ENCODE measurements around the gene CNTNAP1.

Gene CNTNAP1

DNA sequence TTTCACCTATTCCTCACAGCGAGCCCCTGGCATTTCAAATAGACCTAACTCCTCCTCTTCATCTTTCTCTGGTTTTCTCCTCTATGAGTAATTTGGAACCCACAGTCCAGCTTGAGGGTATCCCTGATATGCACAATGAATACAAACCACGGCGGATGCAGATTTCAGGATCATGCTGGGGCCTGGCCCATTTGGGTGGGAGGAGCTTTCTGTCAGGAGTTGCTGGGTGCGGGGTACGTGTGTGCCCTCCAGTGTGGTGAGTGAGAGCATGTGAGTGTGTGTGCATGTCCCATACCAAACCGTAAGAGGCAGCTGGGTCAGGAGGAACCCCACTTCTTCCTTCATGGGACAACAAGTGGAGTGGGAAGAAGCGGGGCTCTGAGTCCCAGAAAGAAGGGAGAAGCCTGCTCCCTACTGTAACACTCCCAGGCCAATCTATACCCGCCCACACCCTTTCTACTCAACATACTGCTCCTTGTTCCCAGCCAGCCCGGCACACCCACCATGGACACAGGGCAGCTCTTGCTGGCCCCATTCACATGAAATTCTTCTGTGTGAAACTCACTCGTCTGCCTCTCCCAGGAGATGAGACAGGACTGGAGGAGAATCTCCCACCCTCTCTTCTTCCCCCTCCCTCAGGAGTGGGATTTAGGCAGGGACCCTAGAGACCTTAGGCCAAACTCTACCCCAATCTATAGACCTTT lies 18.4 kb downstream of the CNTNAP1 start:
- no peak for TF ChIP-seq CTCF (IDR thresholded peaks at IDR 0.05; ENCODE audit: insufficient read depth, missing control alignments)
- DNase-seq (ENCODE audit: insufficient read length, low spot score), result no peak
- no peak for FAIRE-seq

DNA sequence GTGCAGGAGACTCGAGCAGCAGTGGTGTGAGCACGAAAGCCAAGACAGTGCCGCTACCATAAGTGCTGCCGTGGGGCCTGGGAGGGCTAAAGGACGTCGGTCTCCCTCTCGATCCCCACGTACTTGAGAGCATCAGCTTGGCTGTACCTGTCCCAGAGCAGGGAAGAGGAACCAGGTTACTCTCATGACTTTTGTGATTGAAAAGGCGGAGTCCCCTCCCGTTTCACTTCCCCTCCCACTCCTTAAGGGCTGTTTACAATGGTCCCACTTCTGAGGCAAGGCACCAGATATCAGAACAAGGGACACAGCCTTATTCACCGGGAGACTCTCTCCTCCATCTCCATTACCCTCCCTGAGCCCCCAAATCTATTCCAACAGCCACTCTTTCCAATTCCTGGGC lies 20.1 kb downstream of the CNTNAP1 start:
- DNase-seq (ENCODE audit: insufficient read length, low spot score), result no peak

GRCh38 chr17:42704490-42704836 lies 22.1 kb downstream of the CNTNAP1 start:
- FAIRE-seq (no peak), DNase-seq (ENCODE audit: insufficient read length, low spot score) (no peak)
- no peak for TF ChIP-seq CTCF (IDR thresholded peaks at IDR 0.05; ENCODE audit: insufficient read depth, missing control alignments)

More for the DNA sequence above, 20.1 kb downstream of the CNTNAP1 start:
- no peak for TF ChIP-seq CTCF (IDR thresholded peaks at IDR 0.05; ENCODE audit: insufficient read depth, missing control alignments)
- FAIRE-seq, result no peak

GRCh38 chr17:42704837-42705494 lies 22.6 kb downstream of the CNTNAP1 start:
- TF ChIP-seq CTCF (IDR thresholded peaks at IDR 0.05; ENCODE audit: insufficient read depth, missing control alignments), result no peak
- DNase-seq (ENCODE audit: insufficient read length, low spot score), result no peak
- FAIRE-seq, result no peak

- no peak for FAIRE-seq
- no peak for DNase-seq (ENCODE audit: insufficient read length, low spot score)
- no peak for TF ChIP-seq CTCF (IDR thresholded peaks at IDR 0.05; ENCODE audit: insufficient read depth, missing control alignments)
These were observed 24.4 kb downstream of the CNTNAP1 start for GRCh38 chr17:42706732-42707131.

DNA sequence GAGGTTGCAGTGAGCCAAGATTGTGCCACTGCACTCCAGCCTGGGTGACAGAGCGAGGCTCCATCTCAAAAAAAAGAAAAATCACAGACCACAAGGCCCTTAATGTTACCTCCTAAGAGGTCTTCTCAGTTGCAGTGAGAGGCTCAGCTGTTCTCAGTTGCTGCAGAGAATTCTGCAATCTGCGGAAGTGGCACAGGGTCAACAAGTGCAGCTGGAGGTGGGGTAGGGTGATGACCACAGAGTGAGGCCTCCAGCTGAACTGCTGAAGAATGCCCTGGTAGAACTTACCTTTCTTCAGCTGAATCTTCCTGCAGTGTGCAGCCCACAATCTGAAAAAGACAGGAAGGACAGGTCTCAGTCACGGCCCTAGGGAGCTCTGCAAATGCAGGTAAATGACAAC lies 26.3 kb downstream of the CNTNAP1 start:
- FAIRE-seq (no peak), DNase-seq (ENCODE audit: insufficient read length, low spot score) (no peak)
- no peak for TF ChIP-seq CTCF (IDR thresholded peaks at IDR 0.05; ENCODE audit: insufficient read depth, missing control alignments)

DNA sequence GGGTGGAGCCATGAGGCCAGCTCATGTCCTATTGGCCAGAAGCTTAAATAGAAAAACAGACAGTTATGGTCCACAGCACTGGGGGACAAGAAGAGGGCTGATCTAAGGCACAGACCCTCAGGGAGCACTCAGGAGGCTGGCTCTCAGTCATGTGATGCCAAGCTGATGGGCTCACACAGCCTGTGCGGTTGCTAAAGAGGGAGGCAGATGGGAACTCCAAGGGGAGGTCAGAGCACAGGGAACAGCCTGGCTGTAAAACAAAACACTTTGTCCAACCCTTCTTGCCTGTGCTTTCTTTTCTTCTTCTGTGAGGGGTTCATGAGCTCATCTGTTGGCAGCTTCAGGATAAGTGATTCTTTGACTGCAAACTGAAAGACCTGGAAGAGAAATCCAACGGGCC lies 27.2 kb downstream of the CNTNAP1 start:
- no peak for DNase-seq (ENCODE audit: insufficient read length, low spot score)
- no peak for TF ChIP-seq CTCF (IDR thresholded peaks at IDR 0.05; ENCODE audit: insufficient read depth, missing control alignments)
- FAIRE-seq, result no peak

Data from D721Med (cell line).